ENCODE measurements around the gene SERPINB2. TPM values are rescaled to one million over a fixed set of nuclear protein-coding genes. Genes with fewer than 3 reads are reported as not detected.
A peak's percentile ranks its signal among the peaks of the same experiment; 100 is the strongest.
"Not testable (repeated sequence)": the region's sequence is repeated elsewhere in the genome, so short reads cannot be mapped to it uniquely, and the experiment has no call there.

SERPINB2 gene
- polyA plus RNA-seq, 4 donors = 0.03 to 0.81 (median 0.38) TPM

DNA sequence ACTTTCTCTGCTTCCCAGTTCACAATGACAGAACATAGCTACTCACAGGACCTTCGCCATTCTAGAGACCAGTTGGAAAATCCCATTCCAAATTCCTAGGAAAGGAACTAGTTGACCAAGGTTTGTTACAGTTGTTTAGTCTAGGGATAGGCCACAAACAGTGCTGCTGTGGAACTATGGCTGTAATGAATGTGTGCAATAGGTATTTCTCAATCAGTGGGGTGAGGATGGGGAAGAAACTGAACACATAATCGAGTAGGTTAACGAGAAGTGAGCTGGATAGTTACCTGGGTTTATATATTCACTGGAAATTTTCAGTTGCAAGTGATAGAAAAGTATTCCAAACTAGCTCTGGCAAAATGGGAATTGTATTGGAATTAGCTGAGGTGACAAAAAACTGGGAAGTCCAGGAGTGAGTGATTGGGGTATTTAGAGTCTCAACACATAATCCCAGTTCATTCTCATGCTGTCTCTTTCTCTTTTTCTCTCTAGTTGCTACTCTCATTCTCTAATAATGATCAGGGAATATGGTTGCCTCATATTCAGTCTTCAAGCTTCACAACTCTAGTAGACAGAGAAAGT lies 43.4 kb downstream of the SERPINB2 start:
- H3K27ac ChIP-seq (ENCODE audit: low read depth in 1 of 3, low read length in 2 of 3) = no peak overlapping the region
- no peak overlapping the region for H3K4me3 ChIP-seq (ENCODE audit: low read depth in 1 of 3, low read length in 3 of 3)
- no peaks in the 10 kb centered on the region for H3K27me3 ChIP-seq (ENCODE audit: control insufficient read depth in 3 of 3, insufficient read depth in 3 of 3, low read length in 3 of 3)
- H3K36me3 ChIP-seq (ENCODE audit: control insufficient read depth in 3 of 3, insufficient read depth in 2 of 3, low read depth in 1 of 3, low read length in 3 of 3) = no peaks in the 10 kb centered on the region
- 84 to 94% (median 85%) methylated on average over 3 of the region's 3 CpGs for WGBS, 3 donors
- H3K4me1 ChIP-seq (ENCODE audit: control insufficient read depth in 3 of 3, insufficient read depth in 2 of 3, low read depth in 1 of 3, low read length in 2 of 3) = no peaks in the 10 kb centered on the region
- FAIRE-seq (no peak), DNase-seq (no peak)
- no peaks in the 10 kb centered on the region for H3K9me3 ChIP-seq (ENCODE audit: control insufficient read depth in 2 of 2, insufficient read depth in 1 of 2, low read depth in 1 of 2, low read length in 1 of 2)

DNA sequence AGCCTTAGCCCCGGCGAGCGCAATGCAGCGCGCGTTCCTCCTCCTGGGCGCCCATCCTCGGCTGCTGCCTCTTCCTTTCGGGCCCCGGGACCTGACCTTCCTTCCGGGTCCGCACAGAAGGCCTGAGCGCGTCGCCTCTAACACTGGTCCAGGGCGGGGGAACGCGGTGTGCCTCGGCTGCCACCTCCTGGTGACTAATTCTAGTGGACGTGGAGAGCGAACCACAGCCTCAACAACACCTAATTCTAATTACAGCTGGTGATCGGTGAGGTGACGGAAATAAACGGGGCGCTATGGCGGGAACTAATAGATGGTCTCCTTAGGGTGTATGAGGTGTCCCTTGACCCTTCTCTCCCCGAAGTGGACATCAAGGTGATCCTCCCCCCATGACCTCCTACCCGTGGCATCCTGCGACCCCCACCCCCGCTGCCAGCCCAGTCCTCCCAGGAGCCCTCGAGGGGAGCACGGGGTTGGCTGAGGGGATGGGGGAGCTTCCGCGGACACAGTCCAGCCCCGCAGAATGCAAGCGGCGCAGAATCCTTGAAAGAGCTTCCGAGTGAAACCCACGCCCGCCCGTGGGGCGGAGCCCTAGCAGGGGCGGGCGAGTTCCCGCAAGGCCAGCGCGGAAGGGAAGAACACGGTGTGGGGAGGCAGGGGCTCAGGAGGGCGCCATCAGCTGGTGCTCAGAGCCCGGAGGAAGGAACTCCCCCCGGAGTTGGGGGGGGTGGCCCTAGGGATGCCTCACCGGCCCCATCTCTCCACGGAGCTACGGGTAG lies 48.8 kb downstream of the SERPINB2 start:
- peaks cover 0 to 7% (median 0%) of the 10 kb centered on the region in 3 donors for H3K4me1 ChIP-seq (ENCODE audit: control insufficient read depth in 3 of 3, insufficient read depth in 2 of 3, low read depth in 1 of 3, low read length in 2 of 3)
- no peaks in the 10 kb centered on the region for H3K36me3 ChIP-seq (ENCODE audit: control insufficient read depth in 3 of 3, insufficient read depth in 2 of 3, low read depth in 1 of 3, low read length in 3 of 3)
- H3K27ac ChIP-seq (ENCODE audit: low read depth in 1 of 3, low read length in 2 of 3) = no peak overlapping the region
- WGBS, 3 donors = 3 to 4% (median 3%) methylated on average over 50 to 54 of the region's 54 CpGs
- DNase-seq (peak; percentile 70 to 75), FAIRE-seq (no peak)
- H3K9me3 ChIP-seq (ENCODE audit: control insufficient read depth in 2 of 2, insufficient read depth in 1 of 2, low read depth in 1 of 2, low read length in 1 of 2) = no peaks in the 10 kb centered on the region
- peak overlapping the region; percentile 8 to 42 (median 27) for H3K4me3 ChIP-seq (ENCODE audit: low read depth in 1 of 3, low read length in 3 of 3)
- peaks cover 0 to 29% (median 6%) of the 10 kb centered on the region in 3 donors for H3K27me3 ChIP-seq (ENCODE audit: control insufficient read depth in 3 of 3, insufficient read depth in 3 of 3, low read length in 3 of 3)

DNA sequence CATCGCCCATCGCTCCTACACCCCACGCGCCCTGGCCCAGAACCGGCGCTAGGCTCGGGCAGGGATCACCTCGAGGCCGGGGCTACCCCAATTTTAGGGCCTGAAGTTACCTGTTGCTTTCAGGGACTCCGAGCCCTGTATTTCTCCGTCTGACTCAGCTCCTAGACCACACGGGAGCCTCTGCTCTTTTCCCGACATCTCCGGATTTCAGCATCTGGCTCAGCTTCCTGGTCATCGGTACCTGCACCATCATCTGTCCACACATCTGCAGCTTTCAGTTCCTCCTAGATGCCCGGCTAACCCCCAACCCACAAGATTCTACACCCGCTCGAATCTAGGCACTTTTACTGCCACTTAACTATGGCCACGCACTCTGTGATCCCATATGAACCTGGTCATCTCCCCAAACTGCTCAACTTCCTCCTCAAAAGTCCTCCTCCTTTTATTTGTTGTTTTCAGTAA lies 49.5 kb downstream of the SERPINB2 start:
- peak overlapping the region in 1 of 3 donors; percentile 42 for H3K4me3 ChIP-seq (ENCODE audit: low read depth in 1 of 3, low read length in 3 of 3)
- no peak overlapping the region for H3K27ac ChIP-seq (ENCODE audit: low read depth in 1 of 3, low read length in 2 of 3)
- no peak for DNase-seq
- peaks cover 0 to 7% (median 0%) of the 10 kb centered on the region in 3 donors for H3K4me1 ChIP-seq (ENCODE audit: control insufficient read depth in 3 of 3, insufficient read depth in 2 of 3, low read depth in 1 of 3, low read length in 2 of 3)
- WGBS, 3 donors = 35 to 44% (median 36%) methylated on average over 19 of the region's 19 CpGs
- no peaks in the 10 kb centered on the region for H3K36me3 ChIP-seq (ENCODE audit: control insufficient read depth in 3 of 3, insufficient read depth in 2 of 3, low read depth in 1 of 3, low read length in 3 of 3)
- FAIRE-seq = no peak
- peaks cover 0 to 29% (median 6%) of the 10 kb centered on the region in 3 donors for H3K27me3 ChIP-seq (ENCODE audit: control insufficient read depth in 3 of 3, insufficient read depth in 3 of 3, low read length in 3 of 3)
- H3K9me3 ChIP-seq (ENCODE audit: control insufficient read depth in 2 of 2, insufficient read depth in 1 of 2, low read depth in 1 of 2, low read length in 1 of 2) = no peaks in the 10 kb centered on the region

DNA sequence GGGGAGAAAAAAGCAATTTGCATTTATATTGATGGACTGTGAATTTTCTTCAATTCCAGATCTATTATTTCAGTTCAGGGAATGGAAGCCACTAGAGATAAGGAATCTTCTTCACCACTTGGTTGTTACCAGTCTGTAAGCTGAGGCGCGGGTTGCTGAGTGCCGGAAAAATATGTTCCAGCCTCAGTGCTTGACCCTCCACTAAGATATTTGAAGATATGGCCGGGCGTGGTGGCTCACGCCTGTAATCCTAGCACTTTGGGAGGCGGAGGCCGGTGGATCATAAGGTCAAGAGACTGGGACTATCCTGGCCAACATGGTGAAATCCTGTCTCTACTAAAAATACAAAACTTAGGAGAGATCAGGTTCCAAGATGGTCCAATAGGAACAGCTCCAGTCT lies 52.5 kb downstream of the SERPINB2 start:
- Histone ChIP-seq H3K4me3 (ENCODE audit: low read depth in 1 of 3, low read length in 3 of 3) (no peak overlapping the region), H3K4me1 (ENCODE audit: control insufficient read depth in 3 of 3, insufficient read depth in 2 of 3, low read depth in 1 of 3, low read length in 2 of 3) (peaks cover 0 to 7% (median 0%) of the 10 kb centered on the region in 3 donors), H3K36me3 (ENCODE audit: control insufficient read depth in 3 of 3, insufficient read depth in 2 of 3, low read depth in 1 of 3, low read length in 3 of 3) (no peaks in the 10 kb centered on the region), H3K27me3 (ENCODE audit: control insufficient read depth in 3 of 3, insufficient read depth in 3 of 3, low read length in 3 of 3) (peaks cover 0 to 35% (median 6%) of the 10 kb centered on the region in 3 donors), H3K27ac (ENCODE audit: low read depth in 1 of 3, low read length in 2 of 3) (no peak overlapping the region), H3K9me3 (ENCODE audit: control insufficient read depth in 2 of 2, insufficient read depth in 1 of 2, low read depth in 1 of 2, low read length in 1 of 2) (no peaks in the 10 kb centered on the region)
- WGBS, 3 donors = 81 to 93% (median 81%) methylated on average over 8 of the region's 8 CpGs
- FAIRE-seq (no peak), DNase-seq (no peak)

DNA sequence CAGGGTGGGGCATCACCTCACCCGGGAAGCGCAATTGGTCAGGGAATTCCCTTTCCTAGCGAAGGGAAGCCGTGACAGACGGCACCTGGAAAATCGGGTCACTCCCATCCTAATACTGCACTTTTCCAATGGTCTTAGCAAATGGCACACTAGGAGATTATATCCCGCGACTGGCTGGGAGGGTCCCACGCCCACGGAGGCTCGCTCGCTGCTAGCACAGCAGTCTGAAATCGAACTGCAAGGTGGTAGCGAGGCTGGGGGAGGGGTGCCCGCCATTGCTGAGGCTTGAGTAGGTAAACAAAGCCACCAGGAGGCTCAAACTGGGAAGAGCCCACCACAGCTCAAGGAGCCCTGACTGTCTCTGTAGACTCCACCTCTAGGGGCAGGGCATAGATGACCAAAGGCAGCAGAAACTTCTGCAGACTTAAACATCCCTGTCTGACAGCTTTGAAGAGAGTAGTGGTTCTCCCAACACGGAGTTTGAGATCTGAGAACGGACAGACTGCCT lies 53.1 kb downstream of the SERPINB2 start:
- H3K36me3 ChIP-seq (ENCODE audit: control insufficient read depth in 3 of 3, insufficient read depth in 2 of 3, low read depth in 1 of 3, low read length in 3 of 3); H3K27ac ChIP-seq (ENCODE audit: low read depth in 1 of 3, low read length in 2 of 3); FAIRE-seq; H3K4me3 ChIP-seq (ENCODE audit: low read depth in 1 of 3, low read length in 3 of 3); H3K4me1 ChIP-seq (ENCODE audit: control insufficient read depth in 3 of 3, insufficient read depth in 2 of 3, low read depth in 1 of 3, low read length in 2 of 3); H3K9me3 ChIP-seq (ENCODE audit: control insufficient read depth in 2 of 2, insufficient read depth in 1 of 2, low read depth in 1 of 2, low read length in 1 of 2); DNase-seq: not testable (repeated sequence)
- peaks cover 0 to 35% (median 6%) of the 10 kb centered on the region in 3 donors for H3K27me3 ChIP-seq (ENCODE audit: control insufficient read depth in 3 of 3, insufficient read depth in 3 of 3, low read length in 3 of 3)
- 77 to 78% (median 77%) methylated on average over 17 of the region's 17 CpGs for WGBS, 3 donors

DNA sequence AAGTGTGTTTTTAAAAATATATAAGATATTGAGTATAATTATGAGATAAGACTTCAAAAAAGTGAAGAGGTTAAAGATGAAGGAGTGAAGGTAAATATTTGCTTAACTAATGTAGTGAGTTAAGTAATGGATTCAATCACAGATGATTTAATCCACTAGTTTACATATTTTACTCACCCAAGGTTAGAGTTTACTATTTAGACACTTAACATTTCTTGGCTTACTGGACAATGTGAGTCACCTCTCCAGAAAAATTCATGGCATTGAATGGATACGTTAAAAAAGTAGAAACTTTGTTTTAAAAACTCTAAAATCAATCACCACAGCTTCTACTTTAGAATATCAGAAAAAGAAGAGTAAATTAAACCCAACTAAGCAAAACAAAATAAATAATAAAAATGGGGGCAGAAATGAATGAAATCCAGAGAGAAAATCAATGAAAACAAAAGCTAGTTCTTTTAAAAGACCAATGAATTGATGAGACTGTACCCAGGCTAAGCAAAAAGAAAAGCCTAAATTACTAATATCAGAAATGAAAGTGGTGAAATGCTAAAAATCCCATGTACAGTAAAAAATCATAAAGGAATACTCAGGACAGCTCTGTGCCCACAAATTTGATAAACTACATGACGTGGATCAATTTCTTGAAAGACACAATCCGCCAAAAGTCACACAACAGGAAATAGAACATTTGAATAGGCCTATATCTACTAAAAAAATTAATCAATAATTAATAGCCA lies 59.7 kb downstream of the SERPINB2 start:
- no peaks in the 10 kb centered on the region for H3K4me1 ChIP-seq (ENCODE audit: control insufficient read depth in 3 of 3, insufficient read depth in 2 of 3, low read depth in 1 of 3, low read length in 2 of 3)
- DNase-seq (no peak), FAIRE-seq (no peak)
- H3K27ac ChIP-seq (ENCODE audit: low read depth in 1 of 3, low read length in 2 of 3) = no peak overlapping the region
- 68 to 77% (median 76%) methylated on average over 3 of the region's 3 CpGs for WGBS, 3 donors
- H3K4me3 ChIP-seq (ENCODE audit: low read depth in 1 of 3, low read length in 3 of 3) = no peak overlapping the region
- no peaks in the 10 kb centered on the region for H3K9me3 ChIP-seq (ENCODE audit: control insufficient read depth in 2 of 2, insufficient read depth in 1 of 2, low read depth in 1 of 2, low read length in 1 of 2)
- no peaks in the 10 kb centered on the region for H3K36me3 ChIP-seq (ENCODE audit: control insufficient read depth in 3 of 3, insufficient read depth in 2 of 3, low read depth in 1 of 3, low read length in 3 of 3)
- peaks cover 0 to 11% (median 0%) of the 10 kb centered on the region in 3 donors for H3K27me3 ChIP-seq (ENCODE audit: control insufficient read depth in 3 of 3, insufficient read depth in 3 of 3, low read length in 3 of 3)

DNA sequence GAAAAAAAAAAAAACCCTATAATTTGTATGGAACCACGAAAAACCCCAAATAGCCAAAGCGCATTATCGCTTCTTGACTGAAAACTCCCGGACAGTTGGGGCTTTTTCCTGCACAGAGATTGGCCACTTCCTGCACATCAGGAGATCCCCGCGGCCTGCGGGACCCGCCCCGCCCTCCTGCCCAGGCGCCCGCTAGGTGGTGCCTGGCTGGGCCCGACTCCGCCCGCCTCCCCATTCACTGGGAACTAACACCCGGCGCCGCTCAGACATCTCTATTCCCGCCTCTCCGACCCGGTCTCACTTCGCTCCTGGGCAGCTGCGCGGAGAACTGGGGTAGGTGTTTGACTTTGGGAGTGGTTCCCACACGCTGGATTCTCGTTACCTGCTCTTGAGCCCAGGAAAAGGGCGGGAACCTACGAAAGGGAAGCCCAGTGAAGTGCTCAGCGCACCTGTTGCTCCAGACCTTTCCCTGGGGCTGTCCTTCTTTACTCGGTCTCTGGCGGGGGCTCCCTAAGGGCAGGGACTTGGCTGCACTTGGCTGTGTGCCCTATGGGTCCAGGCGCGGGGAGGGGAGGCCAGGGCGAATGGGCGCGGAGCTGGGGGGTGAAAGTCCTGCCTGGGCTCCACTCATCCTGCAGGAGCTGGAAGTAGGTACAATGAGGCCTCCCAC lies 61.7 kb downstream of the SERPINB2 start, which contains the start of gene HMSD:
Gene HMSD, plus strand, starts transcription at position 234 of the 670 bp plus-strand sequence. CDS start 4,155 bp downstream, outside the sequence.
- H3K36me3 ChIP-seq (ENCODE audit: control insufficient read depth in 3 of 3, insufficient read depth in 2 of 3, low read depth in 1 of 3, low read length in 3 of 3) = no peaks in the 10 kb centered on the region
- H3K9me3 ChIP-seq (ENCODE audit: control insufficient read depth in 2 of 2, insufficient read depth in 1 of 2, low read depth in 1 of 2, low read length in 1 of 2) = no peaks in the 10 kb centered on the region
- H3K4me3 ChIP-seq (ENCODE audit: low read depth in 1 of 3, low read length in 3 of 3) = peak within 1 kb of the TSS in 1 of 3 donors; percentile 15
- no peaks in the 10 kb centered on the region for H3K4me1 ChIP-seq (ENCODE audit: control insufficient read depth in 3 of 3, insufficient read depth in 2 of 3, low read depth in 1 of 3, low read length in 2 of 3)
- peaks cover 0 to 6% (median 0%) of the 10 kb centered on the region in 3 donors for H3K27me3 ChIP-seq (ENCODE audit: control insufficient read depth in 3 of 3, insufficient read depth in 3 of 3, low read length in 3 of 3)
- FAIRE-seq (no peak), DNase-seq (peak; percentile 46 to 47)
- no peak within 1 kb of the TSS for H3K27ac ChIP-seq (ENCODE audit: low read depth in 1 of 3, low read length in 2 of 3)
- 3 to 11% (median 9%) methylated on average over 35 of the region's 35 CpGs for WGBS, 3 donors
